Lower leg skin (tissue), 4 donors: ENCODE results near the gene BARX2. TPM values are rescaled to one million over a fixed set of nuclear protein-coding genes. Genes with fewer than 3 reads are reported as not detected.

ENCODE experiments used
- DNase-seq, 2 donors: peaks; one replicate each; pipeline ENCODE4 v3.0.0-alpha.2; 2019; ENCODE audit warnings: low spot score in 2 of 2
- H3K4me3 ChIP-seq: fragments of 200-600 bp; sonication (generic); 2 replicates; pipeline ENCODE4 v1.5.1; 2017; ENCODE audit warnings: mild to moderate bottlenecking, low read depth; ENCODE audit not compliant: poor library complexity, severe bottlenecking
- POLR2A ChIP-seq, 2 donors: fragments of 450-650 bp; IDR thresholded peaks; one replicate each; pipeline ENCODE4 v1.6.1; 2016 to 2017; ENCODE audit warnings: antibody characterized with exemption in 2 of 2, mild to moderate bottlenecking in 1 of 2, moderate library complexity in 1 of 2
- WGBS, 2 donors: methylation state at CpG; one replicate each; pipeline ENCODE4 v1.1.5; 2018; 5-methylcytosine and 5-hydroxymethylcytosine counted together
- intact Hi-C: fragments of 100-400 bp; cut with DNase I; formaldehyde crosslinking; loops from one replicate; pipeline ENCODE4 v1.15.0; 2023; ENCODE audit warnings: low total_unique reads
- total RNA-seq, 4 donors: library from RNA; depleted of rRNA; stranded (reverse); fragments of >200 nt; gene quantifications; one replicate each; pipeline ENCODE4 v1.1.0, GENCODE V29; 2016
- TF ChIP-seq, protein P1 (sequence below), 3 donors: fragments of 450-650 bp; IDR thresholded peaks; one replicate each; pipeline ENCODE4 v1.5.1; 2016; ENCODE audit warnings: antibody characterized with exemption in 3 of 3, mild to moderate bottlenecking in 3 of 3, moderate library complexity in 2 of 3

BARX2 gene
- total RNA-seq, 4 donors from 2014 or later, result 9.4 to 31.1 (median 14.1) TPM

DNA sequence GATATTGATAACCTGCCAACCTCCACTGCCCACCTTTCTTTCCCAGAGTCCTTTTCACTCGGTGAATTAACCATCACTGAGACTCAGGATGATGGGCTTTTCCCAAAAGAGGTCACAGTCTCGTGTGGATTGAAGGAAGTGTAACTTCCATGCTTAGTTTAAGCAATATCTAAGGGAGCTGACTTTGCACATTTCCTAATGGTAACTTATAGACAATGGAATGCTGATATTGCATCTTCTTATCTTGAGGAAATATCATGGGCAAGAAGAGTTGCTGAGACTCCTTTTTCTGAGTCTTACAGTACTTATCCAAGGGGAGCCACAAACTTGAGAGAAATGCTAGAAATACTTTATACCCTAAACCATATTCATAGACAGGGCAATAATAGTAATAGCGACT lies 8.8 kb downstream of the BARX2 start:
- intact Hi-C loops, result no loop called here
- no peak for DNase-seq
- 75 to 79% methylated on average over 3 of the region's 3 CpGs for WGBS, 2 donors
- no peak for TF ChIP-seq POLR2A (IDR thresholded peaks at IDR 0.05)
- TF ChIP-seq, protein P1, sequence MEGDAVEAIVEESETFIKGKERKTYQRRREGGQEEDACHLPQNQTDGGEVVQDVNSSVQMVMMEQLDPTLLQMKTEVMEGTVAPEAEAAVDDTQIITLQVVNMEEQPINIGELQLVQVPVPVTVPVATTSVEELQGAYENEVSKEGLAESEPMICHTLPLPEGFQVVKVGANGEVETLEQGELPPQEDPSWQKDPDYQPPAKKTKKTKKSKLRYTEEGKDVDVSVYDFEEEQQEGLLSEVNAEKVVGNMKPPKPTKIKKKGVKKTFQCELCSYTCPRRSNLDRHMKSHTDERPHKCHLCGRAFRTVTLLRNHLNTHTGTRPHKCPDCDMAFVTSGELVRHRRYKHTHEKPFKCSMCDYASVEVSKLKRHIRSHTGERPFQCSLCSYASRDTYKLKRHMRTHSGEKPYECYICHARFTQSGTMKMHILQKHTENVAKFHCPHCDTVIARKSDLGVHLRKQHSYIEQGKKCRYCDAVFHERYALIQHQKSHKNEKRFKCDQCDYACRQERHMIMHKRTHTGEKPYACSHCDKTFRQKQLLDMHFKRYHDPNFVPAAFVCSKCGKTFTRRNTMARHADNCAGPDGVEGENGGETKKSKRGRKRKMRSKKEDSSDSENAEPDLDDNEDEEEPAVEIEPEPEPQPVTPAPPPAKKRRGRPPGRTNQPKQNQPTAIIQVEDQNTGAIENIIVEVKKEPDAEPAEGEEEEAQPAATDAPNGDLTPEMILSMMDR (IDR thresholded peaks at IDR 0.05), result no peak
- no peak overlapping the region for H3K4me3 ChIP-seq

DNA sequence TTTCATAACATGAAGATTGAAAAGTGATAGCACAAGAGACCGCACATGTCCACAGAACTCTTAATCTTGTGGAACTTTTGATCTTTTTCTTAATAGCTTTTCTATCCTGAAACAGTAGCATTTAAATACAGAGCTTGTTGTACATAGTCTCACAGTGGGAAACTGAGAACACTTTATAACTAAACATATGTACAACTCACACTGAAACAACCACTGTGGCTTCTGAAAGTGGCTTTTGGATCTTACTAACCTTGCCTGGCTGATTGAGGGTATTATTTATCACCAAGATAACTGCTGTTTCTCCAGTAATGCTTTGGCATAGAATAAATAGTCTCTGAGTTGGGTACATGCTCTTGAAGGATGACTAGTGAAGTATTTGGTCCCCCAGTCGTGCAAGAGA lies 10.2 kb downstream of the BARX2 start:
- TF ChIP-seq, protein P1 (IDR thresholded peaks at IDR 0.05), result no peak
- no peak for TF ChIP-seq POLR2A (IDR thresholded peaks at IDR 0.05)
- H3K4me3 ChIP-seq, result no peak overlapping the region
- no peak for DNase-seq
- WGBS, 2 donors, result 84 to 88% methylated on average over 2 of the region's 2 CpGs
- intact Hi-C loops, result no loop called here

DNA sequence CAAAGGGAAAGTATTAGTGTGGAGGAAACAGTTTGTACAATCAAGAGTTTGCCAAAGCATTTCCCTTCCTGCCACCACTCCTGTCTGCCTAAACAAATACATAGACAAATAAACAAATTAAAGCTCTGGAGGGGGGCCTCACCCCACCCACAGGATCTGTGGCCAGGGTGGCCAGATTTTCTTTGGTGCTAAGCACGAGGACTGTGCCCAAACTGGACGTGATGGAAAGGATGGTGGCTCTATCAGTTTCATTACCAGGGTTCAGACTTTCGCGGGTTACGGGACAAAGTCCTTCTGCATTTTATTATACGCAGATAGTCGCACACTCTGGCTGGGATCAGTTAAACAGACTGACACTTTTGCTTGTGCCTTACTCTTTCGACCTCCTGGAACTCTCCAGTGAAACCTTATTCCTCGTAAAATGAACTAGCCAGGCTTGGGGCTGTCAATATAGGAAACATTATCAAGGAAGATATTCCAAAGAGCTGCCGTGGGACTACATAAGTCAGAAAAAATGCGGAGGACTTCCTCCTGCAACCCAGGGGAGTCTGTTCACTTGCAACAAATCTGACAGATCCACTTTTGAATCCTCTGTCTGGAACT lies 11.2 kb downstream of the BARX2 start:
- intact Hi-C loops, result no loop called here
- WGBS, 2 donors, result 42 to 54% methylated on average over 11 of the region's 11 CpGs
- TF ChIP-seq POLR2A (IDR thresholded peaks at IDR 0.05), result no peak
- TF ChIP-seq, protein P1 (IDR thresholded peaks at IDR 0.05), result no peak
- no peak for DNase-seq
- no peak overlapping the region for H3K4me3 ChIP-seq

DNA sequence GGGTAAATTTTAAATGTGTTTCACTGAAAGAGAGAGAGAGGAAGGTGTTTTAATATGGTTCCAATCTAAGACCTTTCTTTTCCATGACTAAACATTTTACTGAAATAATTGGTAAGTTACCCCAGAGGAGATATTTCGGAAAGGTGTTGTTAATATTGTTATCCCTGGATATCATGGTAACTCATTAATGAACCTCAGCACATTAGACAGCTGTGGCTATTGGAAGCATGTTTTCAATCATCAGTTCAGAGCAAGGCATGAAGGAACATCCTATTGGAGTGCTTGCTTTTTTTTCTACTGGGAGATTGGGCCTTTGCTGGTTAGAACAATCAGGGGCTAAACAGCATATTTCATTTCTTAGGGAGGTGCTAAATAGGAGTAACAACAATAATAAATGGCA lies 11.8 kb downstream of the BARX2 start:
- intact Hi-C loops, result no loop called here
- 60% methylated on average over 1 of the region's 1 CpG for WGBS, 2 donors
- TF ChIP-seq POLR2A (IDR thresholded peaks at IDR 0.05), result no peak
- TF ChIP-seq, protein P1 (IDR thresholded peaks at IDR 0.05), result no peak
- no peak overlapping the region for H3K4me3 ChIP-seq
- DNase-seq, result no peak

DNA sequence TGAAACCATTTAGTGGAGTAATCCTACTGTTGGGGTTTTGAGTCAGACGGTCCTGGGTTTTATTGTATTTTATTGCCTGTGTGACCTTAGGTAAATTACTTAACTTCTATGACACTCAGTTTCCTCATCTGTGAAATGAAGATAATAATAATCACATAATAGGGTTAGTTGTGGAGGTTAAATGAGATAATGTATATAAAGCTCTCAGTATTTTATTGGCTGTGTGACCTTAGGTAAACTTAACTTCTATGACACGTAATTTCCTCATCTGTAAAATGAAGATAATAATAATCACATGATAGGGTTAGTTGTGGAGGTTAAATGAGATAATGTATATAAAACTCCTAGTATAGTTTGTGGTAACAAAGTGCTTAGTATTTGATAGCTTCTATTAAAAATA lies 13.2 kb downstream of the BARX2 start:
- intact Hi-C loops, result no loop called here
- WGBS, 2 donors, result 66 to 78% methylated on average over 2 of the region's 2 CpGs
- no peak overlapping the region for H3K4me3 ChIP-seq
- TF ChIP-seq POLR2A (IDR thresholded peaks at IDR 0.05), result no peak
- TF ChIP-seq, protein P1 (IDR thresholded peaks at IDR 0.05), result no peak
- DNase-seq, result no peak

DNA sequence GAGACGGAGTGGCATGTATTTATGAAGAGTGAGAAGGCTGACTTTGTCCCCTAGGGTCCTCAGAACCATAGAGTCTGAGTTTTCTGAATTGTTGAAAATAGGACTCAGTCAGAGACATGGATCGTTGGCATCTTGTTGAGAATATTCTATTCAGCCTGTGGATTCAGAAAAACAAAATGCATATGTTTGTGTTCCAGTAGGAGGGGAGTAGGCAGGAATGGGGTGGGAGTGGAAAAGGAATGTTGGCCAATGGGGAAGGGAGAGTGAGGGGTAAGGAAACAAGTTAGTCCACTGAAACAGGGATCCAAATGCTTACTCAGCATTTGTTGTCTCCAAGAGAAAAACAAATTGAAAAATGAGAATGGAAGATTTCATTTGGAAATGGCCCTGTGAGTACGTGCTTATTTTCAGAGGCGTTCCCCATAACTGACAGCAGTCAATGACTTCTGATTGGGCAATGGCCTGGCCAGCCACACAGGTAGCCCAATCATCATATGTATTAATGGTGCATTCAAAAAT lies 14.7 kb downstream of the BARX2 start:
- H3K4me3 ChIP-seq, result no peak overlapping the region
- intact Hi-C loops, result no loop called here
- TF ChIP-seq, protein P1 (IDR thresholded peaks at IDR 0.05), result no peak
- TF ChIP-seq POLR2A (IDR thresholded peaks at IDR 0.05), result no peak
- DNase-seq, result no peak
- 84 to 88% methylated on average over 4 of the region's 4 CpGs for WGBS, 2 donors
